ENCODE measurements around the gene LAMA5. TPM values are rescaled to one million over a fixed set of nuclear protein-coding genes. Genes with fewer than 3 reads are reported as not detected.

Gene LAMA5
- total and polyA plus RNA-seq, 2 experiments from 2014 or later: 162 to 168 TPM

- Histone ChIP-seq H3K9me3 (ENCODE audit: low read depth) (no peaks in the 10 kb centered on the region), H3K4me3 (no peak overlapping the region), H3K27me3 (no peaks in the 10 kb centered on the region), H3K4me1 (ENCODE audit: low read depth) (peaks cover 6% of the 10 kb centered on the region), H3K36me3 (no peaks in the 10 kb centered on the region), H3K27ac (no peak overlapping the region)
- no peak for TF ChIP-seq CTCF (IDR thresholded peaks at IDR 0.05; ENCODE audit: low read depth, low read length)
- no peak for DNase-seq (ENCODE audit: low read depth in 1 of 2, low spot score in 1 of 2)
These were observed 24.3 kb upstream of the LAMA5 start for GRCh38 chr20:62391165-62392076.

GRCh38 chr20:62390317-62391164 is 23.4 kb upstream of the LAMA5 start:
- no peaks in the 10 kb centered on the region for H3K27me3 ChIP-seq
- H3K27ac ChIP-seq: no peak overlapping the region
- H3K36me3 ChIP-seq: no peaks in the 10 kb centered on the region
- no peaks in the 10 kb centered on the region for H3K9me3 ChIP-seq (ENCODE audit: low read depth)
- no peak for TF ChIP-seq CTCF (IDR thresholded peaks at IDR 0.05; ENCODE audit: low read depth, low read length)
- no peak for DNase-seq (ENCODE audit: low read depth in 1 of 2, low spot score in 1 of 2)
- peaks cover 7% of the 10 kb centered on the region for H3K4me1 ChIP-seq (ENCODE audit: low read depth)
- H3K4me3 ChIP-seq: no peak overlapping the region

- Histone ChIP-seq H3K36me3 (no peaks in the 10 kb centered on the region), H3K9me3 (ENCODE audit: low read depth) (no peaks in the 10 kb centered on the region), H3K27me3 (no peaks in the 10 kb centered on the region), H3K27ac (no peak overlapping the region), H3K4me1 (ENCODE audit: low read depth) (peaks cover 9% of the 10 kb centered on the region), H3K4me3 (no peak overlapping the region)
- TF ChIP-seq CTCF (IDR thresholded peaks at IDR 0.05; ENCODE audit: low read depth, low read length): no peak
- no peak for DNase-seq (ENCODE audit: low read depth in 1 of 2, low spot score in 1 of 2)
These were observed 22.5 kb upstream of the LAMA5 start for GRCh38 chr20:62389601-62390087.

GRCh38 chr20:62388839-62389600 is 21.9 kb upstream of the LAMA5 start:
- H3K4me3 ChIP-seq: no peak overlapping the region
- H3K27ac ChIP-seq: no peak overlapping the region
- no peak for TF ChIP-seq CTCF (IDR thresholded peaks at IDR 0.05; ENCODE audit: low read depth, low read length)
- H3K27me3 ChIP-seq: no peaks in the 10 kb centered on the region
- peaks cover 9% of the 10 kb centered on the region for H3K4me1 ChIP-seq (ENCODE audit: low read depth)
- H3K36me3 ChIP-seq: no peaks in the 10 kb centered on the region
- H3K9me3 ChIP-seq (ENCODE audit: low read depth): no peaks in the 10 kb centered on the region
- no peak for DNase-seq (ENCODE audit: low read depth in 1 of 2, low spot score in 1 of 2)
